Measurements from ENCODE around the gene ZNF235.
"Not testable (repeated sequence)": the region's sequence is repeated elsewhere in the genome, so short reads cannot be mapped to it uniquely, and the experiment has no call there.

ZNF235 gene

DNA sequence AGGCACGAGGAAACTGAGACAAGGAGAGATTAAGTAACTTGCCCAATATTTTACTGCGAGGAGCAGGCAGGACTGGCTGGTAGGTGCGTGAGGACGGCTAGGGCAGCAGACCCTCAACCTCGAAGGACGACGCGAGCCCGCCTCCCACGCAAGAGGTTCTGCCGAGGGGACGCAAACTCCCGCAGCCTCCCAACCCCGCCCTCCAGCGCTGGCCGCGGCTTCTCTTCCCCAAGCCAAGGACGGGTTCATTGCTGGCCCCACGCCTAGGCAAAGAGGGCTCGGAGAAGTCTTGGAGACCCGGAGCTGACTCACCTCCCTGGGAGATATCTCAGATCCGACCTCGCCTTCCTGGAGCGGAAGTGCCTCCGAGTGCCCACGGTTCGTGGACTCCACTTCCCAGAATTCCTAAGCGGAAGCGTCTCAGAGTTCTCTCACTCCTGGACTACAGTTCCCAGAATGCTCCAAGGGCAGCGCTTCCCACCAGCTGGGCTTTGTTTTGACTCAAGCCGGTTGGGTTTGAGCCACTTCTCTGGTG, at the start of gene ZNF235:
Gene ZNF235, minus strand, starts transcription at position 367 of the 535 bp plus-strand sequence. CDS start 1,621 bp downstream, outside the sequence.
- peak; percentile 98 for DNase-seq

DNA sequence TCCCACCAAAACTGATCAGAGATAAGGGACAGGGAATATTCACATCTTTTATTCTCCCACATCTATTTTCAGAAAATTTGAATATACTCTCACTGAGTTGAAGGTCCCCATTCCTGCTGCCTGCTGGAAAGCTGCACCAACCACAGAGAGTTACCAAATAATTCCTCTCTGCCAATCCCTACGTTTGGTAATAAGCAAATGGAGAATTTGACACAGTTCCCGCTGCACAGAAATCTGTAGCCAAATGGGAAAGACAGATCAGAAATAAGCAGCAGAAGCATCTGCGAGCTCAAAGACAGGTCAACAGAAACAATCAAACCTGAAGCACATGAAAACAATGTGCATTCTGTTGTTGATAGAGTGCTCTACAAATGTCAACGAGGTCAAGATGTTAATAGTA, 41.7 kb upstream of the ZNF235 start:
- DNase-seq, result no peak

DNA sequence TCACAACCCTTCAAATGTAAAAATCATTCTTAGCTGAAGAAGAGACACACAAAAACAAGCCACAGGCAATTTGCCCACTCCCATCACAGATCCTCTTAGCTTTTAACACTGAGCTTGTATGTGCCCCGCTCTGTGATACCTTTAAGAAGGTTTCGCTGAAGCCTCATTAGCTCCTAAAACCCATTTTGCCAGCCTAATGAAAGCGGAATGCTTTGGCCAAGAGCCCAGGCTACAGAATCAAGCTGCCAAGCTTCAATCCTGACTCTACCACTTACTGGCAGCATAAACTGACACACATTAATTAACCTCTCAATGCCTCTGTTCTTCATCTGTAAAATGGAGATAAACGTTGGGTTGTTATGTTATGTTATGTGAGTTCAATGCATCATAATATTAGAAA, 41.1 kb upstream of the ZNF235 start:
- DNase-seq, result peak; percentile 24

- no peak for DNase-seq
Measured at GRCh38 chr19:44344255-44344654, 39.4 kb upstream of the ZNF235 start.

DNA sequence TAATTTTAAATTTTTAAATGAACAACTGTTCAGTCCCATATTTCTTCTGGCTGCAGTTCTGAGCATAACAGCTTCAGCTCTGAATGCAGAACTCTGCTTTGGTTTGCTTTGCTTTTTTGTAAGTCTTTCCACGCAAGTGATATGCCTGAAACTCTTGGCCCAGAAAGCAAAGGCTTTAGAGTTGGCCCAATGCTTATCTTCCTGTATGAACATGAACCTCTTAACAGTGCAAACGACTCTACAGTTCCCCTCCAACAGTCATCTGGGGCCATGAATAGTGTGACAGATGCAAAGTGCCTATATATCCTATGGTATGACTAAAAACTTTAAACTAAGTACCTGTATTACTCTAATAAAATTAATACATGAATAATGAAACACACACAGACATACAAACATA, 37.0 kb upstream of the ZNF235 start:
- no peak for DNase-seq

DNA sequence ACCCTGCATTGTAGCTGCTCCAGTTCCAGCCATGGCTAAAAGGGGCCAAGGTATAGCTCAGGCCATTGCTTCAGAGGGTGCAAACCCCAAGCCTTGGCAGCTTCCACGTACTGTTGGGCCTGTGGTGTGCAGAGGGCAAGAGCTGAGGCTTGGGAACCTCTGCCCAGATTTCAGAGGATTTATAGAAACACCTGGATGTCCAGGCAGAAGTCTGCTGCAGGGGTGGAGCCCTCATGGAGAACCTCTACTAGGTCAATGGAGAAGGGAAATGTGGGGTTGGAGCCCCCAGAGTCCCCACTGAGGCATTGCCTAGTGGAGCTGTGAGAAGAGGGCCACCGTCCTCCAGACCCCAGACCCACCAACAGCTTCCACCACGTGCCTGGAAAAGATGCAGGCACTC, 29.8 kb upstream of the ZNF235 start:
- not testable (repeated sequence) for DNase-seq

DNA sequence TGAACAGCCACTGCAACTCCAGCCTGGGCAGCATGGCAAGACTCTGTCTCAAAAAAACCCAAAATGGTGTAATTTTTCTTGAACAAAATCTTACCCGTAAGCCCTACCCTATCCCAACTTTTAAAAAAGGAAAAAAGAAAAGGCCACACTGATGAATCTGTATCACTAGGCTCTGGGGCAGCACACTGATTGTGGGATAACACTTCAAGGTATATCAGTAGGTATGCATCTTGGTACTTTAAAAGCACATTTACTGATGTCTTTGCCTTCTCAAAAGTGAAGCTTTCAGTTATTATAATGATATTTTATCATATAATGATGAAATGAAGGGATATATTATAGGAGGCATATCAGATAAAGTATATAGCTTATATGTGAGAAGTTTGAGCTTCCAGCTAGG, 27.3 kb upstream of the ZNF235 start:
- DNase-seq, result no peak

DNA sequence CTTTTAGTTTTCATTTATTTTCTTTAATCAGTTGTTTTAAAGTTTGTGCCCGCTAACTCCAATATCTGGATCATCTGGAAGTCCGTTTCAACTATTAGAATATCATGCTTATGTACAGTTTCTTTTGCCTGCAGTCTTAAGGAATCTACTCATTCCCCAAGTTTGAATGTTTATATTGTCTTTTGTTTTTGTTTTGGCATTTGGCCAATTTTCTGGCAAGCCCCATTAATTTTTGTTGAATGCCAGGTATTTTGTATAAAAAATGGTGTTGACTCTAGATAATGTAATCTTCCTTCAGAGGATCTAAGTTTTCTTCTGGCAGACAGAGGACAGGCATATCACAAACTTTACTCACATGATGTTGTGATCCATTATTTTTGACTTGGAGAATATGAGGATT, 11.1 kb upstream of the ZNF235 start:
- no peak for DNase-seq

DNA sequence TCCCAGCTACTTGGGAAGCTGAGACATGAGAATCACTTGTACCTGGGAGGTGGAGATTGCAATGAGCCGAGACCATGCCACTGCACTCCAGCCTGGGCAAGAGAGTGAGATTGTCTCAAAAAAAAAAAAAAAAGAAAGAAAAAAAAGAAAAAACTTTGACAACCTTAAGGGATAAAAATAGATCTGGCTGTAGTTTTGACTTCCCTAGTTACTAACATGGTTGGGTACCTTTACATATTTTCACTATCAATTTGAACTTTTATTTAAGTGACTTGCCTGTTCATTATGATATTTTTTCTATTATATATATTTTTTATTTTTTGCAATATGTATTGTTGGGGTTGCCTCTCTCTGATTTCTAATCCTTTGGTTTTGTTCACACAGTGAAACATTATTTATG, 8.4 kb upstream of the ZNF235 start:
- no peak for DNase-seq

DNA sequence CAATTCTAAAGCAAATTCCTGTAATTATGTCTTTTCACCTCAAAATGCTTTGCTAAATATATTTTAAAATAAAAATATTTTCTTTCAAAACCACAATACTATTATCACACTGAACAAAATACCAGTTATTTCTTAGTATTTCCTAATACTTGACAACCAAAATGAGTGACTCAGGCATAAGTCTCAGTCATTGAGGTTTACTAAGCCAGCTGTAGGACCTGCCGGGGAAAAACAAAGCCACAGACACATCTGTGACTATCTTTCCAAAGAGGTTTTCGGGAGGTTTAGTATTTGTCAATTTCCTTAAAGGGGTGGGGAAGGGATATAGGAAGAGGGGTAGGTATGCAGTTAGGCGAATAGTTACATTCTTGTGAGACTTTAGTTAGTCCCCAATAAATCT, 3.2 kb upstream of the ZNF235 start:
- no peak for DNase-seq

DNA sequence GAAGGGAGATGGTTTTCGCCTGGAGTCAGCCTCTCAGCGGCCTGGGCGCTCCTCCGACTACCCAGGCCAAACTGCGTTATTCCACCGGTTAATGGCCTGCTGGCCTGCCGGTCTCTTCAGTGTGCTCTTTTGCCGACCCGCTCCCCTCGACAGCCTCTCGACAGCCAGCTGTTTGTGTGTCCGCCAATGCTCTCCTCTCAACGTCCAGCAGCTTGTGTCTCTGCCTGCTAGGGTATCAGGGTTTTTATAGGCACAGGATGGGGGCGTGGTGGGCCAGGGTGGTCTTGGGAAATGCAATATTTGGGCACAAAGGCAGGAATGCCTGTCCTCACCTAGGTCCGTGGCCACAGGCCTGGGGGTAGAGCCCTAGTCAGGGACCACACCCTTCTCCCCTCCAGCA, 1.5 kb upstream of the ZNF235 start:
- no peak for DNase-seq

- DNase-seq, result no peak
Measured at GRCh38 chr19:44305457-44305856, 632 bp upstream of the ZNF235 start.

GRCh38 chr19:44303976-44304568, 753 bp downstream of the ZNF235 start:
- DNase-seq, result peak; percentile 58

DNA sequence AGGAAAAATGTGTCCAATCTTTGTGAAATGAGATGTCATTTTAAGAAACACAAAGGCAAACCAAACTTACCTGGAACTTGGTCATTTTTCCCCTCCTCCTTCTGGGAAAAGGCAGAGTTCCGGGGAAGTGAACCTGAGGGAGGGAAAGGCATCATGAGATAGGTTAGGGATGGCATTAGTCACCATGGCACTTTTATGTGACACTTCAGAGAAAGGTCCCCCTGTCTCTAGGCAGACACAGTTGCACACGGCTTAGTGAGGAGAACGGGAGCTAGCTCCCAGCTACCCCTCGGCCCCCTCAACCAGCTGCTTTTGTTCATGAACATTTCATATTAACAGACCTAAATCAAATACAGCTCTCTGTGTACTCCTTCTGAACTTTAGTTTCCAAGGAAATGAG, 1.5 kb downstream of the ZNF235 start:
- no peak for DNase-seq

DNA sequence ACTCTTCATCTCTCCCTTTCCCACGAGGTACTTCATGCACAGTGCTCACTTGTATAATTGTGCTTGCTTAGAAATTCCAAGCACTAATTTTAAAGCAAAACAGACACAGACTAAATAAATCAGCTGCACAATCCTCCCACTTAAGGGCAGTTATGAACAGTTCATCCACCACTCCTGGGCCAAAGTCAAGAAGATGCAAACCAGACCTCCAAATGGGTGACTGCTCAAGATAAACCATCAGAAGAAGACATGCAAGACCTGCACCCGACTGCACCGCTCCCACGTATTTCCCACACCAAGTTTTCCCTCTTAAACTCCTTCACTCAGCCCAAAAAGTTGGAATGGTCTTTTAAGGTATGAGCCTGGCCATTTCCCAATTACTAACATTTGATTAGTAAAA, 19.9 kb downstream of the ZNF235 start:
- DNase-seq, result no peak

- DNase-seq, result no peak
Measured at GRCh38 chr19:44282846-44283245, 22.0 kb downstream of the ZNF235 start.

DNA sequence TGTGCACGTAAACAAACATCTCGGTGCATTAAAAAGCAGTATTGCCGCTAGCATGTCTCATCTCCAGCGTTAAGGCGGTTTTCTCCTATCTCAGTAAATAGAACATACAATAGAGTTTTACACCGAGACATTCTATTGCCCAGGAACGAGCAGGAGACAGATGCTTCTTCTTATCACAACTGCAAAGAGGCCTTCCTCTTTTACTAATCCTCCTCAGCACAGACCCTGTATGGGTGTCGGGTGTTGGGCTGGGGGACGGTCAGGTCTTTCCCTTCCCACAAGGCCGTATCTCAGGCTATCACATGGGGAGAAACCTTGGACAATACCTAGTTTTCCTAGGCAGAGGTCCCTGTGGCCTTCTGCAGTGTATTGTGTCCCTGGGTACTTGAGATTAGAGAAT, 23.9 kb downstream of the ZNF235 start:
- DNase-seq, result no peak

DNA sequence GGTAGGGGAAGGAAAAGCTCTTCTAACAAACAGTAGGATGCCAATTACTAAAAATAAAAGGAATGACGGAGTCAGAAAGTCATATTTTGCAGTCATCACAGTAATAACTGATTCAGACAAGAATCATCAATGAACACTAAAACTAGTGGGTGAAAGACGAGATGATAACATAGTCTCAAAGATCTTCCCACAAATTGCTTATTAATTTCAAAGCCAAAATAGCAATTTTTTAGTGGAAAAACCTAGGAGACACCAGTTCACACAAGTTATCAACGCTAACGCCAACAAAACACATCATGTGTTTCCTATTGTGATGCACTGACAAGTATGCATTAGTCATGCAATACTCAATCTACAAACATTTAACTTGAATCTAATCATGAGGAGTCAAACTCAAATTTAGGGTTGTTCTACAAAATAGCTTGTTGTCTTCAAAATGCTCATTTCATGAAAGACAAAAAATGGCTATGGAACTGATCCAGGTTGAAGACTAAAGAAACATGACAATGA, 26.6 kb downstream of the ZNF235 start:
- DNase-seq, result no peak

- DNase-seq, result no peak
Measured at GRCh38 chr19:44277331-44277730, 27.5 kb downstream of the ZNF235 start.

DNA sequence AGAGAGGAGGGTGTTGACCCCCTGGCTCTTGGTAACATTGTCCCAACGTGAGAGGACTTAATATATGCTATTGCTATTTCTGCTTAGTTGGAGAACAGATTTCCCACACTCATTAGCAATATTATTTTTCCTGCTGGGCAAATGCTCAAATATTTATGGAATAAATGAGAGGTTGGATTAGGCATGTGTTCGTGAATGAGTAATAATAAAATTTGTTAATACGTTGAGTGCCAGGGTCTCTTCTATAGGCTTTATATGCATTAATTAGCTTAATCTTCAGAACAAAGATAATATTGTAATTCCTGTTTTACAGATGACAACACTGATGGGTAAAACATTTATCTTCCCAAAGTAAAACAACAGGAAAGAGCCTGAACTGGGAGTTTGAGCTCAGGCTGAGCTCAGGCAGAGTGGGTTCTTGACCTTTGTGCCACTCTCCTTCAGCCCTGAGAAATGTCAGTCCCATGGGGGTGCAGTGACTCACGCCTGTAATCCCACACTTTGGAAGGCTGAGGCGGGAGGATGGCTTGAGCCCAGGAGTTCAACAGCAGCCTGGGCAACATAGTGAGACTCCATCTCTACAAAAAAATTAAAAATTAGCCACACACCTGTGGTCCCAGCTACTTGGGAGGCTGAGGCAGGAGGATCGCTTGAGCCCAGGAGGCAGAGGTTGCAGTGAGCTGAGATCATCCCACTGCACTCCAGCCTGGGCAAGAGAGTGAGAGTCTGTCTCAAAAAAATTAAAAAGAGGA, 44.0 kb downstream of the ZNF235 start:
- DNase-seq, result no peak

GRCh38 chr19:44260343-44260681, 44.5 kb downstream of the ZNF235 start:
- DNase-seq, result no peak

DNA sequence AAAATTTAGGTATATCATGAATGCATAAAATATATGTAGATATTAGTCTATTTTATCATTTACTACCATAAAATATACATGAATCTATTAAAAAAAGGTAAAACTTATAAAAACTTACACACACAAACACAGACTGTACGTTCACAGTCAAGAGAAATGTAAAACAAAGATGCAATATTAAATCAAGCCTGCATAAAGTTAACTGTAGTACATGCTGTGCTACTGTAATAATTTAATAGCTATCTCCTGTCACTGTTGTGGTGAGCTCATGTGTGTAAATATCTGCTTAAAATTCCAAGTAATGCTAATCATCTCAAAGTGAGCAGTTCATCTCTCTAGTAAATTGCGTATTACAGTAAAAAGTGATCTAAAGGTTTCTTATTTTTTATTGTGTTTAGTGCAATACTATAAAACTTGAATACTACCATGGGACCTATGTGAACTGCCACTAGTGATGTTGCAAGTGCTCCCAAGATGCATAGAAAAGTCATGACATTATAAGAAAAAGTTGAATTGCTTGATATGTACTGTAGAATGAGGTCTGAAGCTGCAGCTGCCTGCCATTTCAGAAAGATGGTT, 45.9 kb downstream of the ZNF235 start:
- no peak for DNase-seq

DNA sequence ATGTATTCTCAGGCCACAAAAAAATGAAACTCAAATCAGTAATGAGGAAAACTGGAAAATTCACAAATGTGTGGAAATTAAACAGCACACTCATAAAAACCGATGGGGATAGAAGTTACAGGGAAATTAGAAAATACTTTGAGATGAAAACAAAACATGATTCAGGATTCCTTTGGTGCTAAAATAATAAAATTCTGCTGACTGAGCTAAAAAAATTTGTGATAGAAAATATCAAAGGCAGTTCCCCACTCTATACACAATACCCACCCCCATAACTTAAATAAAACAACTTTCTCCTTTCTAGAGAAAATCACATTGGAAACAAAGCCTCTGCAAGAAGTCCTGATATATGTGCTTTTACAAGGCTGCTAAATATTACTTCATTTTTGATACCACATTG, 46.7 kb downstream of the ZNF235 start:
- DNase-seq, result no peak

Data from eye (tissue), 1 donor.